HepG2 (cell line): Measurements from ENCODE around the gene NAE1. TPM values are rescaled to one million over a fixed set of nuclear protein-coding genes. Genes with fewer than 3 reads are reported as not detected.
A peak's percentile ranks its signal among the peaks of the same experiment; 100 is the strongest.

ENCODE experiments used
- AFF4 ChIP-seq: sonication (generic); formaldehyde crosslinking; IDR thresholded peaks from 2 replicates; pipeline ENCODE4 v1.4.0; 2020; ENCODE audit warnings: missing genetic modification reagents
- ISX ChIP-seq: sonication (generic); formaldehyde crosslinking; conservative IDR thresholded peaks from 2 replicates; pipeline ENCODE4 v1.5.0; 2020; ENCODE audit warnings: missing genetic modification reagents
- MZF1 ChIP-seq: sonication (generic); formaldehyde crosslinking; IDR thresholded peaks from 2 replicates; pipeline ENCODE4 v1.8.1; 2023; ENCODE audit warnings: mild to moderate bottlenecking, missing genetic modification reagents, borderline replicate concordance
- NFYB ChIP-seq: sonication (generic); formaldehyde crosslinking; IDR thresholded peaks from 2 replicates; pipeline ENCODE4 v1.4.0; 2020; ENCODE audit warnings: missing genetic modification reagents
- PAWR ChIP-seq: sonication (generic); formaldehyde crosslinking; IDR thresholded peaks from 2 replicates; pipeline ENCODE4 v1.4.0; 2020; ENCODE audit warnings: missing genetic modification reagents, mild to moderate bottlenecking, borderline replicate concordance
- SSRP1 ChIP-seq: IDR thresholded peaks from 2 replicates; pipeline ENCODE4 v1.6.1; 2016; ENCODE audit warnings: control low read depth
- TBX3 ChIP-seq: fragments of 450-650 bp; IDR thresholded peaks from 2 replicates; pipeline ENCODE4 v1.6.1; 2017; ENCODE audit warnings: antibody characterized with exemption, mild to moderate bottlenecking, inconsistent platforms, borderline replicate concordance
- ZHX1 ChIP-seq: sonication (generic); formaldehyde crosslinking; IDR thresholded peaks from 2 replicates; pipeline ENCODE4 v1.8.1; 2022; ENCODE audit warnings: low read depth, mild to moderate bottlenecking, missing genetic modification reagents
- ZMAT3 ChIP-seq: sonication (generic); formaldehyde crosslinking; conservative IDR thresholded peaks from 2 replicates; pipeline ENCODE4 v1.7.0; 2021; ENCODE audit warnings: missing genetic modification reagents
- ZNF383 ChIP-seq: sonication (generic); formaldehyde crosslinking; IDR thresholded peaks from 2 replicates; pipeline ENCODE4 v1.4.0; 2020; ENCODE audit warnings: missing genetic modification reagents, mild to moderate bottlenecking, borderline replicate concordance
- ZNF513 ChIP-seq: sonication (generic); formaldehyde crosslinking; conservative IDR thresholded peaks from 2 replicates; pipeline ENCODE4 v1.5.0; 2020; ENCODE audit warnings: missing genetic modification reagents
- ZSCAN29 ChIP-seq: sonication (generic); formaldehyde crosslinking; conservative IDR thresholded peaks from 2 replicates; pipeline ENCODE4 v1.4.0; 2020; ENCODE audit warnings: mild to moderate bottlenecking, missing genetic modification reagents
- polyA plus RNA-seq, 8 experiments: library from polyadenylated mRNA; depleted of rRNA in 3 of 8; stranded (reverse) in 7 of 8; unstranded in 1 of 8; fragments of >200 nt; fragmentation: Illumina TruSeq in 4 of 8; extraction: Trizol in 4 of 8; gene quantifications; 2 replicates each; pipeline versions ENCODE4 v1.2.1 to v1.2.3, GENCODE V29; 2011 to 2016; ENCODE audit warnings: low read depth in 4 of 8, missing spikeins in 1 of 8, mixed read lengths in 1 of 8; ENCODE audit not compliant: insufficient read depth in 1 of 8
- total RNA-seq, 5 experiments: library from RNA; depleted of rRNA; stranded (reverse); fragments of >200 nt; fragmentation: Illumina TruSeq; extraction: Trizol; gene quantifications; 2 replicates each; pipeline ENCODE4 v1.2.3, GENCODE V29; 2016; ENCODE audit warnings: low read depth in 1 of 5
- TF ChIP-seq, protein P1 (sequence below): sonication (generic); formaldehyde crosslinking; IDR thresholded peaks from 2 replicates; pipeline ENCODE4 v1.5.0; 2020; ENCODE audit warnings: mild to moderate bottlenecking, missing genetic modification reagents
- TF ChIP-seq, protein P2 (sequence below): sonication (generic); formaldehyde crosslinking; IDR thresholded peaks from 2 replicates; pipeline ENCODE4 v1.8.1; 2023; ENCODE audit warnings: mild to moderate bottlenecking, missing genetic modification reagents

NAE1 gene
- total and polyA plus RNA-seq, 2 of the 13 experiments (the other 11 are each of a cell fraction or from before 2014, with no cell fraction given) = 95.7 to 206 TPM

DNA sequence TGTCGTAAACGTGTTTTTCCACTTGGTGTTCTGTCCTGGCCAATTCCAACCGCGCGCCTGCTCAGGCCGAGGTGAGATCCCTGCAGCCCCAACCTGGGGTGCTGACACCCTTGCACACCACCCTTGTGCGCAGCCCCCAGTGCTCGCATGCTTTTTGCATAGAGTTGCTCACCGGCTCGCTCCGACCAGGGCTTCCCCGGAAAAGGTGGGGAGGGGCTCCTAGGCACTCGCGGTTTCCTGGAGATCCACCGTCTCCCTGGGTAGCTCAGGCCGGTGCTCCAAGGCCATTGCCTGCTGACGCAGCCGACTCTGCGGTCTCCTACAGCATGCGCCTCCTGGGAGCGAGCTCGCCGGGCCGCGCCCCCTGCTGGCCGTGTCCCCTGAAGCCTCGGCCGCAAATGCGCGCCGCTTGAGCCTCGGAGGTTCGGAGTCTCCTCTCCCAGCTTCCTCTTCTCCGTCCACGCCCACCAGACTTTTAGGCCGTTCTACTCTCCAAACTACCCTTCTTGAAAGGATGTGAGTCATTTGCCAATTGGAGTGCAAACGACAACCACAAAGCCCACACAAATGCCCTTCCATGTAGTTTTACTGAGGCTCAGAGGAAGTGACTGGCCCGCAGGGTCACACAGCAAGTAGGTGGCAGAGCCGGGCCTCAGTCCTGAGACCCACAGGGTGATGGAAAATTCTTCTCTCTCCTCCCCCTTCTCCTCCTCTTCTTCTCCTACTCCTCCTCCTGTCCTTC is 42.3 kb upstream of the NAE1 start (continued):
- TF ChIP-seq ZHX1 (0 out of 2 replicates have a peak, but pooled peaks have one; percentile 59), ISX (CRISPR knock-in tag) (no peak), MZF1 (CRISPR knock-in tag) (no peak), ZMAT3 (CRISPR knock-in tag) (no peak), PAWR (CRISPR knock-in tag) (no peak), ZSCAN29 (CRISPR knock-in tag) (0 out of 2 replicates have a peak, but pooled peaks have one; percentile 41), AFF4 (CRISPR knock-in tag) (no peak), TBX3 (no peak), SSRP1 (CRISPR knock-in tag) (no peak), ZNF513 (CRISPR knock-in tag) (no peak), ZNF383 (CRISPR knock-in tag) (no peak), NFYB (CRISPR knock-in tag) (peak; percentile 31; the same call in 1 of the 2 replicates)
- TF ChIP-seq, protein P1, sequence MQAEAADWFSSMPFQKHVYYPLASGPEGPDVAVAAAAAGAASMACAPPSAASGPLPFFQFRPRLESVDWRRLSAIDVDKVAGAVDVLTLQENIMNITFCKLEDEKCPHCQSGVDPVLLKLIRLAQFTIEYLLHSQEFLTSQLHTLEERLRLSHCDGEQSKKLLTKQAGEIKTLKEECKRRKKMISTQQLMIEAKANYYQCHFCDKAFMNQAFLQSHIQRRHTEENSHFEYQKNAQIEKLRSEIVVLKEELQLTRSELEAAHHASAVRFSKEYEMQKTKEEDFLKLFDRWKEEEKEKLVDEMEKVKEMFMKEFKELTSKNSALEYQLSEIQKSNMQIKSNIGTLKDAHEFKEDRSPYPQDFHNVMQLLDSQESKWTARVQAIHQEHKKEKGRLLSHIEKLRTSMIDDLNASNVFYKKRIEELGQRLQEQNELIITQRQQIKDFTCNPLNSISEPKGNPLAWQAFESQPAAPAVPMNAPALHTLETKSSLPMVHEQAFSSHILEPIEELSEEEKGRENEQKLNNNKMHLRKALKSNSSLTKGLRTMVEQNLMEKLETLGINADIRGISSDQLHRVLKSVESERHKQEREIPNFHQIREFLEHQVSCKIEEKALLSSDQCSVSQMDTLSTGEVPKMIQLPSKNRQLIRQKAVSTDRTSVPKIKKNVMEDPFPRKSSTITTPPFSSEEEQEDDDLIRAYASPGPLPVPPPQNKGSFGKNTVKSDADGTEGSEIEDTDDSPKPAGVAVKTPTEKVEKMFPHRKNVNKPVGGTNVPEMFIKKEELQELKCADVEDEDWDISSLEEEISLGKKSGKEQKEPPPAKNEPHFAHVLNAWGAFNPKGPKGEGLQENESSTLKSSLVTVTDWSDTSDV (CRISPR knock-in tag) = peak; percentile 89; the same call in 1 of the 2 replicates
- TF ChIP-seq, protein P2, sequence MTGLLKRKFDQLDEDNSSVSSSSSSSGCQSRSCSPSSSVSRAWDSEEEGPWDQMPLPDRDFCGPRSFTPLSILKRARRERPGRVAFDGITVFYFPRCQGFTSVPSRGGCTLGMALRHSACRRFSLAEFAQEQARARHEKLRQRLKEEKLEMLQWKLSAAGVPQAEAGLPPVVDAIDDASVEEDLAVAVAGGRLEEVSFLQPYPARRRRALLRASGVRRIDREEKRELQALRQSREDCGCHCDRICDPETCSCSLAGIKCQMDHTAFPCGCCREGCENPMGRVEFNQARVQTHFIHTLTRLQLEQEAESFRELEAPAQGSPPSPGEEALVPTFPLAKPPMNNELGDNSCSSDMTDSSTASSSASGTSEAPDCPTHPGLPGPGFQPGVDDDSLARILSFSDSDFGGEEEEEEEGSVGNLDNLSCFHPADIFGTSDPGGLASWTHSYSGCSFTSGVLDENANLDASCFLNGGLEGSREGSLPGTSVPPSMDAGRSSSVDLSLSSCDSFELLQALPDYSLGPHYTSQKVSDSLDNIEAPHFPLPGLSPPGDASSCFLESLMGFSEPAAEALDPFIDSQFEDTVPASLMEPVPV (CRISPR knock-in tag) = peak; percentile 95
